Gastroesophageal sphincter (tissue), 3 donors: ENCODE results near the gene GABRR2.

Source experiments
- POLR2A ChIP-seq, 2 donors: fragments of 450-650 bp; IDR thresholded peaks; one replicate each; pipeline ENCODE4 v1.6.1; 2017; ENCODE audit warnings: antibody characterized with exemption in 2 of 2, mild to moderate bottlenecking in 2 of 2, moderate library complexity in 1 of 2
- POLR2AphosphoS5 ChIP-seq: sonication (generic); formaldehyde crosslinking; IDR thresholded peaks from one replicate; pipeline ENCODE4 v1.6.1; 2017; ENCODE audit warnings: antibody characterized with exemption
- TF ChIP-seq, protein P1 (sequence below), 4 experiments: fragments of 200-600 bp in 2 of 4; fragments of 450-650 bp in 2 of 4; sonication (generic) in 1 of 4; IDR thresholded peaks; one replicate each; pipeline ENCODE4 v1.5.1; 2017 to 2019; ENCODE audit warnings: antibody characterized with exemption in 4 of 4, mild to moderate bottlenecking in 2 of 4, moderate library complexity in 2 of 4

DNA sequence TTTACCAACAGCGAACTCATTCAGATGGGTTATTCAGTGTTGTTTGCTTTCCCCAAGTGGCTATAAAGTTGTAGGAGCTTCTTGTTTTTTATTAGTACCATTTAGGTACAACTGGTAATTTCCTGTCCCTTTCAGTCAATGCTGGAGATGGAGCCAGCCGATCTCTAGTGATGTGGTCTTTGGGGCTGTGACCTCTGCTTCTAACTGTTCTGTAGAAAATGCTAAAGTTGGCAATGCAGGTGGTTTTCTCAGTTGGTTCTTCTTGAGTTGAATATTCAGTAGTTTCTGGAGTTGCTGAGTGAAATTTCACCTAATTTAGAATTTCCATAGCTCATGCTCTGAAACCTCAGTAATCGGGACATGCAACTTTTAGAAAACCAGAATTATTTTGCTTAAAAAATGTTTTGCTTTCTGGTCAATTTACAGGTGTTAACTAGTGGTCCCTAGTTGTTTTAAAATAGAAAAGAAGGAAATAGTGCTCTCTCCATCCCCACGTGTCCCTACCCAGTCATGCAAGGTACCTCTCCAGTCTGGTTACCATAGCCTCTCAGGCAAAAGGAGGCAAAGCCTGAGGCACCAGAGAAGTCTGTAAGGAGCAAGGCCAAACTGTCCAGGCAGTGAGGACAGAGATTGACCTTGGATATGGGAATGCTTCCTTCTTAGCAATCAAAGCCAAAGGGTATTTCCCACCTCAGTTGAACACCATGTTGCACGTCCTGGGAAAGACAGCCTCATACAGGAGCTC, 70.7 kb downstream of the GABRR2 start:
- TF ChIP-seq POLR2AphosphoS5 = no peak
- no peak for TF ChIP-seq POLR2A (IDR thresholded peaks at IDR 0.05)
- TF ChIP-seq, protein P1, sequence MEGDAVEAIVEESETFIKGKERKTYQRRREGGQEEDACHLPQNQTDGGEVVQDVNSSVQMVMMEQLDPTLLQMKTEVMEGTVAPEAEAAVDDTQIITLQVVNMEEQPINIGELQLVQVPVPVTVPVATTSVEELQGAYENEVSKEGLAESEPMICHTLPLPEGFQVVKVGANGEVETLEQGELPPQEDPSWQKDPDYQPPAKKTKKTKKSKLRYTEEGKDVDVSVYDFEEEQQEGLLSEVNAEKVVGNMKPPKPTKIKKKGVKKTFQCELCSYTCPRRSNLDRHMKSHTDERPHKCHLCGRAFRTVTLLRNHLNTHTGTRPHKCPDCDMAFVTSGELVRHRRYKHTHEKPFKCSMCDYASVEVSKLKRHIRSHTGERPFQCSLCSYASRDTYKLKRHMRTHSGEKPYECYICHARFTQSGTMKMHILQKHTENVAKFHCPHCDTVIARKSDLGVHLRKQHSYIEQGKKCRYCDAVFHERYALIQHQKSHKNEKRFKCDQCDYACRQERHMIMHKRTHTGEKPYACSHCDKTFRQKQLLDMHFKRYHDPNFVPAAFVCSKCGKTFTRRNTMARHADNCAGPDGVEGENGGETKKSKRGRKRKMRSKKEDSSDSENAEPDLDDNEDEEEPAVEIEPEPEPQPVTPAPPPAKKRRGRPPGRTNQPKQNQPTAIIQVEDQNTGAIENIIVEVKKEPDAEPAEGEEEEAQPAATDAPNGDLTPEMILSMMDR (IDR thresholded peaks at IDR 0.05) = no peak
